Mesenteric fat pad (tissue), 1 donor: ENCODE results near the gene RGS2. TPM values are rescaled to one million over a fixed set of nuclear protein-coding genes. Genes with fewer than 3 reads are reported as not detected.

Source experiments
- DNase-seq: peaks from one replicate; pipeline ENCODE4 v3.0.0-alpha.2; 2020; ENCODE audit warnings: low spot score
- total RNA-seq: library from RNA; stranded (reverse); fragmentation: NEBNext Ultra II Directional; extraction: Animal tissue kit (Norgen Biotek cat#: 25700); gene quantifications from one replicate; pipeline ENCODE4 v1.2.1, GENCODE V29; 2021
- donor health status: DM: yes; HTN: yes; CAD: no.

The RGS2 gene
- total RNA-seq, 1 donor from 2014 or later = 163 TPM

DNA sequence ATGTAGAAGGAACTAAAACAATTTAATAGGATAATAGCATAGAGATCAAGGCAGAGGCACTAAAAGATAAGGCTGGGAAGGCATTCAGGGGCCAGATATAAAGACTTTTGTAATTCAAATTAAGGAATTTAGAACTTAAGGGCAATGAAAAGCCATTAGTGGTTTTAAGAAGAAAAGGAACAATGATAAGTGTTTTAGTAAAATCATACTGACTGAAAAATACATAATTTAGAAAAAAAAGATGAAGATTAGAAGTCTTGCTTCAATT lies 14.1 kb upstream of the RGS2 start:
- DNase-seq = no peak

- no peak for DNase-seq
Measured at GRCh38 chr1:192795916-192796618, 12.8 kb upstream of the RGS2 start.

GRCh38 chr1:192797143-192797542 lies 11.7 kb upstream of the RGS2 start:
- DNase-seq = no peak

- no peak for DNase-seq
Measured at GRCh38 chr1:192797891-192798290, 10.9 kb upstream of the RGS2 start.

GRCh38 chr1:192801451-192801850 lies 7.4 kb upstream of the RGS2 start:
- no peak for DNase-seq

DNA sequence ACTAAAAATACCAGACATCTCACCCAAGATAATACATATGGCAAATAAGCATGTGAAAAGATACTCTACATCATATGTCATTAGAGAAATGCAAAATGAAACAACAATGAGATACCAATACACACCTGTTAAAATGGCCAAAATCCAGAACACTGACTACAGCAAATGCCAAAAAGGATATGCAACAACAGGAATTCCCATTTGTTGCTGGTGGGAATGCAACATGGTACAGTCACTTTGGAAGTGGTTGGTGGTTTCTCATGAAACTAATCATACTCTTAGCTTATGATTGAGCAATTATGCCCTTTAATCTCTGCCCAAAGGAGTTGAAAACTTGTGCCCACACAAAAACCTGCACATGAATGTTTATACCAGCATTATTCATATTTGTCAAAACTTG lies 6.4 kb upstream of the RGS2 start:
- no peak for DNase-seq

DNA sequence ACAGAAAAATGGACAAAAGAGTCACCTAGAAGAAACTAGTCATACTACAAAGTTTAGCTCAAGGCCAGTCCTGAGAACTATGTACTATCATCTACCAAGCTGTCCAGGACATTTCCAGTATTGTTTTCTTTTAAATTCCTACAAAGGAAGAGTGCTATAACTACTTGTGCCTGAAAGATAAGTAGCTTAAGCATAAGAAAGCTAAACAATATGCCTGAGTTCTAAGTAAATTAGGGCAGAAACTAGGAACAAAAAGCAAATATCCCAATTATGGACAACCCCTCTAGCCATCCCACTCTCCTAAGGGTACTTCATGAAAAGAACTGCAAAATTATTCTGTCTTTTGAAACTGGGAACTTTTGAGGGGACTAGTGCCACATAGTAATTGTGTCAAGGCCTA lies 5.3 kb upstream of the RGS2 start:
- no peak for DNase-seq

- DNase-seq = no peak
Measured at GRCh38 chr1:192805832-192806323, 3.0 kb upstream of the RGS2 start.

GRCh38 chr1:192807211-192808162 lies 1.4 kb upstream of the RGS2 start:
- no peak for DNase-seq

DNA sequence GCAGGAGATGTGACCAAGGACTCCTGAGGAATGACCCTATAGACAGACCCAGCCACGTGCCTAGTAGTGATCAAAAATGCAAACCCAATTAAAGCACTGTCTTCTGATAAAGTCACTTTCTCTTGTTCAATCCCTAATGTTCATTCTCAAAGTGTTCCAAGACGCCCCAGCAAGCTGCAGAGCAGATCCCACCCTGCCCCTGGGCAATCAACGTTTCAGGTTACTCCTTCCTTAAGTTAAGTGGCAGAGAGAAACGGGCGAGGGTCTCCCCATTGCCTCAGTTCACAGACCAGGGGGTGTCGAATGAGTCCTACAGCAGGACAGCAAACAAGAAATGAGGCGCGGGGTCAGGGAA lies 699 bp upstream of the RGS2 start:
- DNase-seq = no peak

DNA sequence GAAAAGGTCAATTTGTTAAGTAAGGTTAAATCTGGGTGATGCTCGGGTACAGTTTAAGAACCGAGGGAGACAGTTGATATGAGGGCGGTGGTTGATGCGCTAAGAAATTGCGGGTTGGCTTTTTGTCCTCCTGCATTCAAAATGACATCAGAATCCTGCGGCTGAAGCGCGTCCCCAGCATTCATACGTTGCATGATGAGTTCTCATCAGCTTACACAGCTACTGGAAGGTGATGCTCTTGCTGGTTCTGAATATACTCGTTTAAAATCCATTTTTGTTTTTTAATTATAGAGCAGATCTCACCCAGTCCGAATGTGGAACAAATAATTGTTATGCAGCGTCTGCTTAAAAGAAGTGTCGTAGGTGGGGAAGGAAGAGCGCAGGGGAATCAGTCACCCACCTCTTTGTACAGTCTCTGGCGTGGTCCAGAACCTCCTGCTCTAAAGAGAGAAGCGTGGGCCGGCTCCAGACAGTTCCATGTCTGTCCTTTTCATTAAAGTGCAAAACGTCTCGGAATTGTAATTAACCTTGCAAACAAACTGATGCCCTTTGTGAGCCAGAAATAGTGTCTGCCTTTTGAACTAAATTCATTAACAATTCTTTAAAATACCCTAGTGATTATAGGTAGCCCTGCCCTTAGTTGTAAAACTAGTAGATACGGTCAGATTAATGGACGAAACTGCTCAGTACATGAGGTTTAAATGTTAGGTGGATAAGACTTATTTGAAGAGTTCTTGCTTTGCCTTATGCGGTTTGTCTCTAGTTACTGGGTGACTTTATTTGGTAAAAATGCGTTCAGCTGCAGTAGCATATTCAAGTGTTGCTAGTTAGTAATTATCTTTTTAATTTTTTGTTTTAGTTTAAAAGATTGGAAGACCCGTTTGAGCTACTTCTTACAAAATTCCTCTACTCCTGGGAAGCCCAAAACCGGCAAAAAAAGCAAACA lies 741 bp downstream of the RGS2 start:
- no peak for DNase-seq

GRCh38 chr1:192810253-192810880 lies 1.5 kb downstream of the RGS2 start:
- no peak for DNase-seq

- DNase-seq = no peak
Measured at GRCh38 chr1:192811006-192811405, 2.2 kb downstream of the RGS2 start.

- DNase-seq = no peak
Measured at GRCh38 chr1:192811594-192812239, 2.9 kb downstream of the RGS2 start.

DNA sequence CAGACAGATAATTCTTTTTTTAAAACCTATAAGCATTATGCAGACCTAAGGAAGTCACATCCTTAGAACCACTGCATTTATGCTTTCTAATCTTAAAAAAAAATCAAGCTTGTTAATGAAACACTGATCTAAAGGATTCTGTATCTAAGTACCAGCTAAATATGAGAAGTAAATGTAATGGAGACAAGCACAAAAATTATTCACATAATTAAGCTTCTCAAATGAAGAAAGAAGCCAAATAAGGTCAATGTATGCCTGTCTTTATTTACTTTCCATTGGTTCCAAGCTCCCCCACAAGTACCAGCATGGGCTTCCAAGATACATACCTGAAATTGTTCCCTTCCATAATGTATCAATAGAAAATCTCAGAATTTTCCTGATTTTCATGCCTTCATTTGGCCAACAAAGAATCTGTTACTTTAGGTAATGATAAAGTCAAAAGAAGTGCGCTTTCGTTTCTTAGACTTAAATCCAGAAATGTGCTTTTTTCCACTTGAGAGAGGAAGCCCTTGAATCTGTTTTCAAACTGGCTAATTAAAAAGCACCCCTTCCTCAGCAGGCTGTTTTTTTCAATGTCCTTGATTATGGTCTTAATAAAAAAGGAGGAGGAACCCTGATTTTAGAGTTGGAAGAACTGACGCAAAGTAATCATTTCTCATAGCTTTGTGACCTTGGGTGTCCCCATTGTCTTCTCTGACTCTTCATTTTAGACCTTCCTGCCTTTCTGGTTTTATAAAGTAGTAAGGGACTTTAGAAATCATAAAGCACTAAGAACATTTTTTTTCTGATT lies 3.8 kb downstream of the RGS2 start:
- no peak for DNase-seq

- DNase-seq = no peak
Measured at GRCh38 chr1:192814805-192815204, 6.0 kb downstream of the RGS2 start.

DNA sequence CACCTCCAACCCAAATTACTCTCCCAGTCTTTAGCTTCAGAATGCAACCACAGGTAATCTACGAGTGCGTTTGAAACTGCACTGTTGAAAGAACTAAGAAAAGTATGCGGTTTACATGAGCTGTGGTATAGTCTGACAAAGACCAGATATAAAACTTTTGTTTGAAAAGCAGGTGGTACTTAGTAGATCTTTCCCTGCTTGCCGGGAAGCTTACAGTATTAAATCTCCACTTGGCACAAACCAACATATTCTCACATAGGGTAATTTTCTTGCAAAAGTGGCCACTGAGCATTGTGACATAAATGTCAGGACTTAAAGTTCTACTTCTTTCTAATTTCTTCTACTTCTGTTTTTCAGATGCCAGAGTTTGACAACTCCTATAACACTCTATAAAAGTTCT lies 8.4 kb downstream of the RGS2 start:
- DNase-seq = no peak

GRCh38 chr1:192821296-192821695 lies 12.5 kb downstream of the RGS2 start:
- DNase-seq = no peak

DNA sequence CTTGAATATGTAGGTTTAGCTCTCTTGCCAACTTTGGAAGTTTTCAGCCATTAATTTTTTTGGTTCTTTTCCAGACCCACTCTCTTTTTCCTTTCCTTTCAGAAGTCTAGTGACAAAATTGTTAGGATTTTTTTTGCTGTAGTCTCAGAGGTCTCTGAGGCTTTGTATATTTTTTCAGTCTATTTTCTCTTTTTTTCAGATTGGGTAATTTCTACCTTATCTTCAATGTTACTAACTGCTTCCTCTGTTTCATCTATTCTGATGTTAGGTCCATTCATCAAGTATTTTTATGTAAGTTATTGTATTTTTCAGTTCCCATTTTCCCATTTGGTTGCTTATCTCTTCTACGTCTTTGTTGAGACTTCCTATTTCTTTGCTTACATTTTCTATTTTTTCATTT lies 15.7 kb downstream of the RGS2 start:
- DNase-seq = no peak
